Activated naive CD8-positive, alpha-beta T cell treated with anti-CD3 and anti-CD28 coated beads, Interleukin-2, amount 50 U/mL, for 24 hours (primary cell): Measurements from ENCODE around the gene GRM5.

Experiments
- ATAC-seq: fragments of 150-1000 bp; cut with Tn5 transposase; one replicate; pipeline ENCODE4 v1.10.0; 2021
- DNase-seq: peaks from one replicate; pipeline ENCODE4 v3.0.0; 2021
- H3K27ac Mint-ChIP-seq: one replicate; pipeline ENCODE4 v1.8.0; 2021; ENCODE audit warnings: mild to moderate bottlenecking, mixed read lengths
- H3K27me3 Mint-ChIP-seq: one replicate; pipeline ENCODE4 v1.8.0; 2021; ENCODE audit warnings: mixed read lengths
- H3K36me3 Mint-ChIP-seq: one replicate; pipeline ENCODE4 v1.8.0; 2021; ENCODE audit warnings: low read depth, mixed read lengths
- H3K4me1 Mint-ChIP-seq: one replicate; pipeline ENCODE4 v1.8.0; 2021; ENCODE audit warnings: mixed read lengths
- H3K4me3 Mint-ChIP-seq: one replicate; pipeline ENCODE4 v1.8.0; 2021; ENCODE audit warnings: mild to moderate bottlenecking, moderate library complexity, mixed read lengths
- H3K9me3 Mint-ChIP-seq: one replicate; pipeline ENCODE4 v1.8.0; 2021; ENCODE audit warnings: mixed read lengths

The GRM5 gene

DNA sequence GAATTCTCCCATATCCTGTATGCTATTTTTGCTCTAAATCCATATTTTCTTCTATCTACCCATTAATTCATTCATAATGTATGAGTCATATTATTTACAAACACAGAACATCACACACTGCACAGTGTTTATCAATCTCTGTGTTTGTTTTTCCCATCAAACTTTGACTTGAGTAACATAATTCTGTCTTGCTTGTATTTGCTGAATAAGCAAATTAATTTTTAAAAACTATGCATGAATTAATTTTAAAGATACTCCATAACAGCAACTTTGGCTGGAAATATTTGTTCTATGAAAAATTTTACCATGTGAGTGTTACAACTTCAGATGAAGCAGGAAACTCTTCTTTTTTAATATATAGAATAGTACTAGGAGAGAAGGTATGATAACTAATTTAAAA, 275.6 kb downstream of the GRM5 start:
- Mint-ChIP-seq H3K4me3 (no peak overlapping the region), H3K27ac (no peak overlapping the region), H3K9me3 (no peaks in the 10 kb centered on the region), H3K4me1 (no peaks in the 10 kb centered on the region), H3K36me3 (no peaks in the 10 kb centered on the region), H3K27me3 (no peaks in the 10 kb centered on the region)
- no peak for ATAC-seq
- no peak for DNase-seq

DNA sequence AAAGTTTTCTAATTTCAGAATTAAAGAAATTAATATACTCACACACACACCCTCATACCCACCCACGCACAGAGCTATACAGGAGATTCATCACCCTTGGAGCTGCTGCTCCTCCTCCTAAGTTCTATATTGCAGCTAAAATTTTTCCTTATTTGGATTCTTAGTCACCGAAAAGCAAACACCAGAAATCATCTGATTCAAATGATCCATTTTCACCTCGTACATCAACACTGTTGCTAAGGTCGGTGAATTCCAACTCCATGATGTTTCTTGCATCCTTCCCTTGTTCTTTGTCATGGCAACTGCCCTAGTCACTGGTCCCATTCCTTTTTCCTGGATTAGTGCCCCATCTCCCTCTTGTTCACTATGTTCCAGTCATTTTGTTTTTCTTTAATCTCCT, 286.2 kb downstream of the GRM5 start:
- Mint-ChIP-seq H3K27me3 (no peaks in the 10 kb centered on the region), H3K36me3 (no peaks in the 10 kb centered on the region), H3K27ac (no peak overlapping the region), H3K4me3 (no peak overlapping the region), H3K4me1 (peaks cover 3% of the 10 kb centered on the region), H3K9me3 (peaks cover 3% of the 10 kb centered on the region)
- ATAC-seq = no peak
- DNase-seq = no peak

DNA sequence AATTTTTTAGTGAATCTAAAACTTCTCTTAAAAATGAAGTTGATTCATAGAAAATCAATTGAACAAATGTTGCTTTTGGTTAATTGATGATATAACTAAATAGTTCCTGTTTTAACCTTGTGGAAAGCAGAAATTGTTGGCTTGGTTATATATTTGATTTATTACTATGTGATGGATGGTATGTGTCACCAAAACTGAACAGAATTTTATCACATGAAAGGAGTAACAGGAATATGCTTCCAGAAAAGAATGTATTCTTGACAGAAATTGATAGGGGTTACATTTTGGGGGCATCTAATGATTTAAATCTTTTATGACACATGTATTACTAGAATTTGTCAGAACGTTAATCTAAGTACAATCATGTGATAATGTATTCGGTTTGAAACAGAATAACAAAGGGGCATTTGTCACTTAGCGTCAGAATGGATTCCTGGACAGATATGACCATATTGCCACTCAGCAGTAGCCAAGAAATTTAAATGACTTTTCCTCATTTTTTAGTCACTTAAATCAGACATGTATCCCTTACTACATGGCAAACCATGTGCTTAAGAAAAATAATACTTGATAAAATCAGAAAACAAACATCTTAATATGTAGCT, 295.2 kb downstream of the GRM5 start:
- Mint-ChIP-seq H3K27me3 (no peaks in the 10 kb centered on the region), H3K36me3 (no peaks in the 10 kb centered on the region), H3K9me3 (peaks cover 10% of the 10 kb centered on the region), H3K27ac (no peak overlapping the region), H3K4me1 (no peaks in the 10 kb centered on the region), H3K4me3 (no peak overlapping the region)
- DNase-seq = no peak
- ATAC-seq = no peak

GRCh38 chr11:88744140-88744539, 321.6 kb downstream of the GRM5 start:
- no peaks in the 10 kb centered on the region for H3K27me3 Mint-ChIP-seq
- no peak overlapping the region for H3K4me3 Mint-ChIP-seq
- DNase-seq (no peak), ATAC-seq (no peak)
- H3K4me1 Mint-ChIP-seq = no peaks in the 10 kb centered on the region
- no peak overlapping the region for H3K27ac Mint-ChIP-seq
- H3K36me3 Mint-ChIP-seq = no peaks in the 10 kb centered on the region
- peaks cover 8% of the 10 kb centered on the region for H3K9me3 Mint-ChIP-seq

DNA sequence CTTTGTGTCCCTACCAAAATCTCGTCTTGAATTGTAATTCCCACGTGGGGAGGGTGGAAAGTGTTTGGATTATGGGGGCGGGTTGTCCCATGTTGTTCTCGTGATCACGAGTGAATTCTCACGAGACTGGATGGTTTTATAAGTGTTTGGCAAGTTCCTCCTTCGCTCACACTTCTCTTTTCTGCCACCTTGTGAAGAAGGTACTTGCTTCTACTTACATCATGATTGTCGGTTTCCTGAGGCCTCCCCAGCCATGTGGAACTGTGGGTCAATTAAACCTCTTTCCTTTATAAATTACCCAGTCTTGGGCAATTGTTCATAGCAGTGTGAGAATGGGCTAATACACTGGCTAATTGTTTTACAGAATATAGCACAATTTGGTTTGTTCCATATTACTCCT, 326.3 kb downstream of the GRM5 start:
- Mint-ChIP-seq H3K4me1 (no peaks in the 10 kb centered on the region), H3K27ac (no peak overlapping the region), H3K9me3 (no peaks in the 10 kb centered on the region), H3K4me3 (no peak overlapping the region), H3K27me3 (no peaks in the 10 kb centered on the region), H3K36me3 (no peaks in the 10 kb centered on the region)
- DNase-seq (no peak), ATAC-seq (no peak)

DNA sequence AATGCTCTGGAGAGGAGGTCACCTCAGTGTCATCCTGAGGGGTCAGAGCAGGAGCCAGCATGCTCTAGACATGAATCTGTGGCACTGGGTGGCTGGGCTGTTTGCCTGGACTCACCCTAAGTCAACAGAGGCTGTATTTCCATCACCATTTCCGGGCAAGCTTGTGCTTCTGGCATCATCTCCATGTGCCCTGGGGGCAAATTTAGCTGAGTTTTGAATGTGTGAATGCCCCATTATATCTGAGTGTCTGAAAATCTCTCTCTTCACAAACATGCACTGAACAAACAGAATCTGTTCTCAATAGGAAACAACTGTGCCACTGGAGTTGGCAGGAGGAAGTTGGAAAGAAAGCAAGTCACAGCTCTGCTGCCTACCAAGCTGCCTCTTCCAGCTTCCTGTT, 356.2 kb downstream of the GRM5 start:
- DNase-seq (no peak), ATAC-seq (no peak)
- Mint-ChIP-seq H3K9me3 (peaks cover 3% of the 10 kb centered on the region), H3K4me3 (no peak overlapping the region), H3K27me3 (no peaks in the 10 kb centered on the region), H3K36me3 (no peaks in the 10 kb centered on the region), H3K27ac (no peak overlapping the region), H3K4me1 (no peaks in the 10 kb centered on the region)

DNA sequence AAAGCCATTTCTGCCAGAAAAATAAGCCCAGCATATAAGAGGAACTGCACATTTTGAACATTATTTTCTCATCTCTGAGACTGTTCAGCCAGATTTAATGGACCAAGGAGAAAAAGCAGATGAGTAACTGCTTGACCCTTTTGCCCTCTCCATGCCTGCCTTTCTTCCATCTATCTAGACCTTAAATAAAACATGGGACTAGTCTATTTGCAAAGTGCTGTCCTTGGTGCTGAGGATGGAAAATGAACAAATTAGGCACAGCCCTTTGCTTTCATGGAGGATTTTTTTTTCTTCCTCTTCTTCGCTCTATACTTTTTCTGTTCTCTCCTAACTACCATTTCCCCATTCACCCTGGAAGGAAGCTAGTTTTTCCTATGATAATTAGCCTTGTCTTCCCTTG, 361.3 kb downstream of the GRM5 start:
- Mint-ChIP-seq H3K36me3 (no peaks in the 10 kb centered on the region), H3K9me3 (peaks cover 3% of the 10 kb centered on the region), H3K4me3 (no peak overlapping the region), H3K27me3 (no peaks in the 10 kb centered on the region), H3K27ac (no peak overlapping the region), H3K4me1 (no peaks in the 10 kb centered on the region)
- no peak for ATAC-seq
- DNase-seq = no peak

GRCh38 chr11:88701816-88702215, 364.0 kb downstream of the GRM5 start:
- Mint-ChIP-seq H3K4me3 (no peak overlapping the region), H3K36me3 (no peaks in the 10 kb centered on the region), H3K27me3 (no peaks in the 10 kb centered on the region), H3K9me3 (peaks cover 3% of the 10 kb centered on the region), H3K27ac (no peak overlapping the region), H3K4me1 (no peaks in the 10 kb centered on the region)
- ATAC-seq = no peak
- DNase-seq = no peak

DNA sequence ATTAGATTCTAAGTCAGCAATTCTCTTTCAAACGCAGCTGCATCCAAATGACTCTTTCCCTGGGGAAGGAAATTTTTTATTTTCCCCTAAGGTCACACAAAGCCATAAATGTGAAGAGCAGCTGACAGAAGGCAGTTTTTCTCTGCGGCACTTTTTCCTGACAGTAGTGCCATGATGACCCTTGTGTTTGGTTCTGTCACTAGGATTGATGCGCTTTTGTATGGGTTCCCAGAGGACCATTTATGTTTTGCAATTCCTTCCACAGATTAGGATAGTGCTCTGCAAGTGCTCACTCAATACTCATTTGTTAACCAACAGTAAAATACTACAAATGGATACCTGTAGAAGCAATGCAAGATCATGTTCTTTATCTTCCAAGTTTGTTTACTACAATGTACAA, 368.6 kb downstream of the GRM5 start:
- H3K4me1 Mint-ChIP-seq = no peaks in the 10 kb centered on the region
- DNase-seq (no peak), ATAC-seq (no peak)
- no peaks in the 10 kb centered on the region for H3K36me3 Mint-ChIP-seq
- no peaks in the 10 kb centered on the region for H3K9me3 Mint-ChIP-seq
- no peak overlapping the region for H3K4me3 Mint-ChIP-seq
- H3K27ac Mint-ChIP-seq = no peak overlapping the region
- no peaks in the 10 kb centered on the region for H3K27me3 Mint-ChIP-seq

GRCh38 chr11:88695689-88696414, 369.9 kb downstream of the GRM5 start:
- H3K27me3 Mint-ChIP-seq = no peaks in the 10 kb centered on the region
- H3K4me3 Mint-ChIP-seq = no peak overlapping the region
- no peaks in the 10 kb centered on the region for H3K36me3 Mint-ChIP-seq
- H3K27ac Mint-ChIP-seq = no peak overlapping the region
- H3K4me1 Mint-ChIP-seq = no peaks in the 10 kb centered on the region
- DNase-seq (no peak), ATAC-seq (no peak)
- H3K9me3 Mint-ChIP-seq = no peaks in the 10 kb centered on the region

DNA sequence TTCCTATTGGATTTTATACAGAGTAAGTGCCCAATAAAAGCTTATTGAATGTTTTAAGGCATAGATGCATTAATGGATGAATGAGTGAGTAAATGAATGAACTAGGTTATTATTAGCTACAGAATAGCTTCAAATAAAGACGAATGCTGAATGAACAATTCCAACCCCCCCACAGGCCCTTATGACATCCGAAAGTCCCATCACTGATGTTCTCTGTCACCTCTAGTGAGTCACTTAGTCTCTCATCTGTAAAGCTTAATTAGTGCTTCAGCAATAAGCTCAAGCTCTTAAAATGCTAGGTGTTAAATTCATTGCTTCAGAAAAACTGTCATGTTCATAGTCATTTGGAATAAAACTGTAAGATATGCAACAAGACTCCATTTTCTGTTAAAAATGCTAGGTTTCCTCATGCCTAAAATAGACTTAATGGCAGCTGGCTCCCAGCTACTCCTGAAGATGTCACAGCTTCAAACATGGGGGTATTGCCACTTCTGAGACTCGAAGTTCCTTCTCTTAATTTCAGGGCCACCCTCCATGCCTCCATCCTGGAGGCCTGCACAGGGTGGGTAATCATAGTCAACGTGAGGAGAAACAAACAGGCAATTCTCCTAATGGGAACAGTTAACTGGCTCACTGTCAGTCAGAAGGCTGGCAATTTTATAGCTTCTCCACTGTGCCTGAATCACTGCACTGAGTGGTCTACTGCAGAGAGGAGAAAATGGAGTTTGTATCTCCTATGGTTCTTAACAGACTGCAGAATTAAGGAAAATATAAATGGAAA, 373.3 kb downstream of the GRM5 start:
- Mint-ChIP-seq H3K27me3 (no peaks in the 10 kb centered on the region), H3K9me3 (no peaks in the 10 kb centered on the region), H3K36me3 (no peaks in the 10 kb centered on the region), H3K27ac (no peak overlapping the region), H3K4me3 (no peak overlapping the region), H3K4me1 (peaks cover 1% of the 10 kb centered on the region)
- DNase-seq = no peak
- ATAC-seq = no peak

DNA sequence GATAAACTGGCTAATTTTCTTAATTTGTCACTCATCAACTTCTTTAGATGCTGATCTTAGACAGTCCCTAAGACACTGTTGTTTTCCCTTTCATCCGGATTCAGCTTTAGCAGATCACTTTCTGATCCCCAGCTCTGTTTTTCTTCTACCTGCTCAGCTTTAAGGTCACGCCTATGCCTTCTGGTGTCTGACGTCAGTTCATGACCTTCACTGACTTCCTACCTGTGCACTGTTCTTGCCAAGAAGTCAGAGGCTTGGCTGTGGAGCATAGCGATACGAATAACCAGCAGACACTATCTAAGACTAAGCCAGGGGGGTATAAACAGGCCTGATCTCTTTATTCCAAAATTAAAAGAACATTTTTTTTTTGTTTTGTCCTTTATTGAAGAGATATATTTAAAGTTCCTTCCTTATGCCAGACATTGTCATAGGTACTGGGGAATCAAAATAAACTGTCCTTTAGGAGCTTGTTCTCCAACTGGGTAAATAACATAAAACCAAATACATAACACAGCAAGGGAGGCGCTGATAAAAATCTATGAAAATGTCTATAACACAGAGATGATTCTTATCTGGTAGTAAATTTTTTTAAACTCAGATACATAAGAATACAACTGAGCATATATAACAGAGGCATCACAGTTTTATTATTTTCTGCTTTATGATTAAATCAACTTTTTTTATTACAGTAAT, 376.1 kb downstream of the GRM5 start:
- Mint-ChIP-seq H3K4me1 (peaks cover 1% of the 10 kb centered on the region), H3K27ac (no peak overlapping the region), H3K36me3 (no peaks in the 10 kb centered on the region), H3K9me3 (peaks cover 7% of the 10 kb centered on the region), H3K4me3 (no peak overlapping the region), H3K27me3 (peaks cover 2% of the 10 kb centered on the region)
- DNase-seq (no peak), ATAC-seq (no peak)

GRCh38 chr11:88683024-88683423, 382.8 kb downstream of the GRM5 start:
- DNase-seq (no peak), ATAC-seq (no peak)
- Mint-ChIP-seq H3K36me3 (no peaks in the 10 kb centered on the region), H3K9me3 (peaks cover 21% of the 10 kb centered on the region), H3K4me3 (no peak overlapping the region), H3K27me3 (peaks cover 4% of the 10 kb centered on the region), H3K4me1 (peaks cover 5% of the 10 kb centered on the region), H3K27ac (no peak overlapping the region)

- Mint-ChIP-seq H3K36me3 (no peaks in the 10 kb centered on the region), H3K4me3 (no peak overlapping the region), H3K9me3 (peaks cover 21% of the 10 kb centered on the region), H3K27ac (no peak overlapping the region), H3K4me1 (peaks cover 5% of the 10 kb centered on the region), H3K27me3 (peaks cover 2% of the 10 kb centered on the region)
- ATAC-seq (no peak), DNase-seq (no peak)
Measured at GRCh38 chr11:88680806-88681205, 385.0 kb downstream of the GRM5 start.

DNA sequence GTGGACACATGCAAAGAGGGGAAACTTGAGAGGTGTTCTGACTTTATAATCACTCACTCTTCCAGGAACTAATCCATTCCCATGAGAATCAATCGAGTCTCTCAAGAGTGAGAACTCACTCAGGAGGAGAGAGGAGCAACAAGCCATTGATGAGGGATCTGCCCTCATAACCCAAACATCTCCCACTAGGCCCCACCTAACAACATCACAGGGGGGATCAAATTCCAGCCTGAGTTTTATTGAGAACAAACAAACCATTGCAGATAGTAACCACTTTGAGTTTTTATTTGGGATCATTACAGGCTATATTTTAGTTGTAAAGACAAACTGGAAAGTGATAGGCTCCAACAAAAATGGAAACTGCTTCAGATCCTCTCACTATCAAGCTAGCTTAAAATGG, 399.4 kb downstream of the GRM5 start:
- ATAC-seq (no peak), DNase-seq (no peak)
- Mint-ChIP-seq H3K4me1 (no peaks in the 10 kb centered on the region), H3K27me3 (no peaks in the 10 kb centered on the region), H3K27ac (no peak overlapping the region), H3K9me3 (peaks cover 4% of the 10 kb centered on the region), H3K36me3 (no peaks in the 10 kb centered on the region), H3K4me3 (no peak overlapping the region)
